PC-3 (cell line): ENCODE results near the gene PIGN.

Experiments
- CTCF ChIP-seq: fragments of 300-600 bp; sonication (generic); conservative IDR thresholded peaks from 2 replicates; pipeline ENCODE4 v1.5.1; 2017; ENCODE audit warnings: antibody characterized with exemption, low read depth, mild to moderate bottlenecking, low read length
- EZH2 ChIP-seq: fragments of 300-600 bp; sonication (generic); IDR thresholded peaks from one replicate; pipeline ENCODE4 v1.6.1; 2017; ENCODE audit warnings: antibody characterized with exemption, mild to moderate bottlenecking, low read length; ENCODE audit not compliant: unreplicated experiment

DNA sequence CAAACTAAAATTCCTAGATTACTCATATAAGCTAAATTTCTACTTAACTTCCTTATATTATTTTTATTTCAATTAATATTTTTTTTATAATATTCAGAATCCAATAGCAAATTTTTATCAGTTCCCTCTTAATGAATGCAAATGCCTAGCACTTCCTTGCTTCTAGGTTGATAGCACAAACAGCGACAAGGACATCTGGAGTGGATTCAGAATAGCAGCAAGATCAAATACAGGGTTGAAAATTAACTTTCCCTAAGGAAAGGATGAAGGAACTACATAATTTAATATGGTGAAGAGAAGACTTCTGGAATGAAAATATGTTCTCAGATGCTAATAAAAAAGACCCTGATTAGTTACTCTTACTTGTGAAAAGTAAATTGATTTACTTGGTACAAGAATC, 64.5 kb downstream of the PIGN start:
- no peak for TF ChIP-seq CTCF
- no peak for TF ChIP-seq EZH2
